GM18873 (cell line): ENCODE measurements around the gene PRODH2.
"Not testable (repeated sequence)": the region's sequence is repeated elsewhere in the genome, so short reads cannot be mapped to it uniquely, and the experiment has no call there.

Experiments
- ATAC-seq: cut with Tn5 transposase; IDR thresholded peaks from one replicate; pipeline ENCODE4 v1.9.1; 2021; ENCODE audit warnings: mild to moderate bottlenecking, moderate library complexity, moderate number of reproducible peaks; ENCODE audit not compliant: unreplicated experiment, low FRiP score

The PRODH2 gene

GRCh38 chr19:35797663-35798062, 15.0 kb downstream of the PRODH2 start:
- no peak for ATAC-seq

DNA sequence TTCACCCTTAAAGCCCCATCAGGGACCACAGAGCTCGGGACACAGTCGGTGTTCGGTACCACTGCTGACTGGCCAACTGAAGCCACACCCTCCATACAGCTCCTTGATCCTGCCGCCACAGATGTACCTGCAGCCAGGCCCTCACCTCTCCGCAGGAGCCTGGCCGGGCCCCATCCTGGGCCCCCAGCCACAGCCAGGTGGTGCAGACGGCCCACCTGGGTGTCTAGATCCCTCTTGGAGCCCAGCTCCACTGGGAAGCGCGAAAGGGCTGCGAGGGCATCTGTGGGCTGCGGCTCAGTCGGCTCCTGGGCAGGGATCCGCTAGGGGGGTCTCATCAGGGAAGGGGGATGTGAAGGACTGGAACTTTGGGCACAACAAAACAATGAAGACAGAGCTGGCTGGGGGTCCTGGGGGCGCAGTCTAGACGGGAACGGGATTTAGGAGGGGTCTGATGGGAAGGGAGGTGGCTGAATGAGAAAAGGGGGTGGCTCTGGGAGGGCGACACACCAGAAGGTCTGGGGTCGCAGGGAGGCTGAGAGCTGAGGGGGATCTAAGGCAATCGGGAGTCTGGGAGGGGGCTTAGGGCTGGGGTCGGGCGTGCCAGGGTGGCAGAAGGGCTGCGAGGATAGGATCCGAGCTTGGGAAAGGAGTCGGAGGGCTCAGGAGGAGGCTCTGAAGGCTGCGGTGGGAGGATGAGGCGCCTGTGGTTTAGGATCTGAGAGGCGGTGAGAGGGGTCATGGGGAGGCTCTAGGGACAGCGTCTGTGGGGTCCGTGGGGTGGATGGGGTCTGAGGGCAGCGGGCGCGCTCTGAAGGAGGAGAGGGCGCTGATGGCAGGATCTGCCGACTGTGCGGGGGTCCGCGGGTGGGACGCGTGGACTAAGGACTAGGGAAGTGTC, 15.8 kb downstream of the PRODH2 start:
- no peak for ATAC-seq

- ATAC-seq: not testable (repeated sequence)
Observed at GRCh38 chr19:35795564-35795963, 17.1 kb downstream of the PRODH2 start.

GRCh38 chr19:35793381-35794165, 19.1 kb downstream of the PRODH2 start:
- ATAC-seq: no peak

- ATAC-seq: no peak
Observed at GRCh38 chr19:35792888-35793287, 19.8 kb downstream of the PRODH2 start.

- no peak for ATAC-seq
Observed at GRCh38 chr19:35792312-35792711, 20.3 kb downstream of the PRODH2 start.

DNA sequence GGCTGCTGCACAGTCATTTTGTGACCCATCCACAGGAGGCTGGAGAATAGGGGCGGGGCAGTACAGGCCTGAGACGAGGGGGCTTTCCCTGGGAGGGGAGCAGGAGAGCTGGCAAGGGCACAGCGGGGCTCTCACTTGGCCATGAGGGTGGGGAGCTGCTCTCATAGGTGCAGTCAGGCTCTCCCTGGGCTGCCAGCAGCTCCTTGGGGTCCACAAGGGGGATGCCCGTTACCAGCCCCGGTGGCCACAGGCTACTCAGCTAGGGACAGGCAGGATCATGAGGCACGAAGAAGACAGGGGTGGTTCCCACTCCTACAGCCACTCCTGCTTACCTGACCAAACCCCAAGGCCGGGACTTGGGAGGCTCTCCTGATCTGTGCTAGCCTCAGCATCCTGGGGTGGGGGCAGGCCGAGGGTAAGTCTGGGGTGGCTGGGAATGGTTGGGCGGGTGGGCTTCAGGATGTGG, 20.8 kb downstream of the PRODH2 start:
- ATAC-seq: no peak

DNA sequence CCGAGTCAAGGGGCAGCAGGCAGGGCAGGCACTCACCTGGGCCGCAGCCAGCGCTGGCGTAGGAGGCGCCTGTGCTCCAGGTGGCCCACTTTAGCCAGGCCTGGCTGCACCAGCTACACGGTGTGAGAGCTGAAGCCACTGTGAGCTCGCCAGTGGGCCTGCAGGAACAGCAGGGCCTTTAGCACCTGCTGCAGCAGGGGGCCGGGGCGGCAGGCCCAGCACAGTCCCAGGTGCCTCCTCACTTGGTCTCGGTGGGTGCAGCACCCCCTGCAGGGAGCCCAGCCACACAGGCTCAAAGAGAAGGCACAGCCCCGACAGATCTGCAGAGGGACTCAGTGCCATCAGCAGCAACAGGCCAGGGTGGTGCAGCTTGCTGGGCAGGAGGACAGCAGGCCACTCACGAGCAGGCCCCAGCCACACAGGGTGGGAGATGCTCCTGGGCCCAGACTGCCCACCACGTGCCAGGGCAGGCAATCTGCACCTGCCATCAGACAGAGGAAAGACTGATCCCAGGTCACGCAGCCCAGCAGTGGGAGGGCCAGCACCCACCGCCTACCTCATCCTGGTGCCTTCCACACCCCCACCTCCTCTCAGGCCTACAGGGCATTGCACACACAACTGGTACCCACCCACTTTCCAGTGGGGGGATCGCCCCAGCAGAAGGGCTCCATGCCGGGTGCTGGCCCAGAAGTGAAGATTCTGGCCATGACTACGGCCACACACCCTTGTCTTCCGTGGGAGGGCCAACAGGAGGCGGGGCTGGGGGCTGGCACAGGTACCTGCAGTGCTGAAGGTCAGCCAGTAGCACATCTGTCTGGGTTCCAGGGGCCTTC, 21.4 kb downstream of the PRODH2 start:
- no peak for ATAC-seq

DNA sequence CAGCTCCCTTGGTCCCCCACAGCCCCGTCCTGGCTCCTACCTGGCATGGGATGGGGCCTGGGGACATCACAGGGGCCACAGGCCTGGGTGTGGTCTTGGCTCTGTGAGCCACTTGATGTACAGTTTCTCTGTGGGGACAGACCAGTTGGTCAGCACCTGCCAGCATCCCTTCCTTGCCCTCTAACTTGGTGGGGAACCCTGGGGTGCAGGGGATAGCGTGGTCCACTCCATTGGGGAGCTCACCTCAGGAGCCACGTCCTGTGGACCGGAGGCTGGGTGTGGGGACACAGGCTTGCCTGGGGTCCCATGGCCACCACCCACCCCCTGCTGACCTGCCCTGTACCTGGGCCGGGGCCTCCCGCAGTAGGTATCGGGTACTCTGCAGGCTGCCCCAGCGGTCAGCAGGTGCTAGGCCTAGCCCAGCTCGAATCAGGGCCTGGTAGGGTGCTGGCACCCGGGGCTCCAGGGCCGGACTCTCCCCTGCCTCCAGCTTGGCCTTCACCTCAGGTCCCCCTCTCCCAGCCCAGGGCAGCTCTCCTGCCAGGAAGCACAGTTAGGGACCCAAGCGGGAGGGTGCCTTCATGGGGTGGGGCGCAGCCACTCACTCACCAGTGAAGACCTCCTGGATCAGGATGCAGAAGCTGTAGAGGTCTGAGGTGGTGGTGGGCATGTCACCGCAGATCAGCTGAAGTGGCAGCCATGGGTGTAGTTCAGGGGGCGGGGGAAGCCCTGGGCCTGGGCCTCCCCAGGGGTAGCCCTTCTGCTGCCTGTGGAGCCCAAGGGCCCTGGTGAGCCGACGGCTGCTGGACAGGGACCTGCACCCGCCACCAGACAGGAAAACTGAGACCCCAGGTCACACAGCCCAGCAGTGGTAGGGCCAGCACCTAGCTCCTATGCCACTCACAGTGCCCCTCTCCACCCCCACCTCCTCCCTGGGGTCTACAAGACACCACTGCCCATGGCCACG, 22.4 kb downstream of the PRODH2 start:
- no peak for ATAC-seq

GRCh38 chr19:35789195-35789977, 23.3 kb downstream of the PRODH2 start:
- no peak for ATAC-seq

DNA sequence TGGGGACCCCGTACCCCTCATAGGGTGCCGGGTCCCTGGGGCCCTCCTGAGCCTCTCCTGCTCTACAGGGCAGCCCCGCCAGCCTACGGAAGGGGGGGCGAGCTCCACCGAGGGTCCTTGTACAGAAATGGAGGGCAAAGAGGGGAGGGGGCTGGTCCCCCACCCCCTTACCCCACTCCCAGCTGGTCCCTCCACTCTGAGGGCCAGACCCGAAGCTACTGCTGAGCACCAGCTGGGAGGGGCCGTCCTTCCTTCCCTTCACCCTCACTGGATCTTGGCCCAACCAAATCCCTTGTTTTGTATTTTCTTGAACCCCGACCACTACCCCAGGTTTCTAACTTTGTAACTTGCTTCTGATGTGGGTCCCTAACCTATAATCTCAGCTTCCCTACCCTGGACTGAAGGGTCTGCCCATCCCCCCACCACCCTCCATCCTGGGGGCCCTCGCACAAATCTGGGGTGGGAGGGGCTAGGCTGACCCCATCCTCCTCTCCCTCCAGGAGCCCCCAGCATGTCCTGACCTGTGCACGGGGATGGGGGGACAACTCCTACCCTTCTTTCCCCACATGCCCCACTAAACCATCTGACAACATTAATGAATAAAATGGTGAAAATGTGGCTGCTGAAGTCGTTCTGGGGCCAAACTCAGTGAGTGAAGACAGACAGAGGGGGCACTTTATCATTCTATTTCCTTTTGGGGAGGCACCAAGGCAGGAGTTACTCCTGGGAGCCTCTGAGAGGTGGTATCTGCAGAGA, 24.3 kb downstream of the PRODH2 start:
- ATAC-seq: no peak

DNA sequence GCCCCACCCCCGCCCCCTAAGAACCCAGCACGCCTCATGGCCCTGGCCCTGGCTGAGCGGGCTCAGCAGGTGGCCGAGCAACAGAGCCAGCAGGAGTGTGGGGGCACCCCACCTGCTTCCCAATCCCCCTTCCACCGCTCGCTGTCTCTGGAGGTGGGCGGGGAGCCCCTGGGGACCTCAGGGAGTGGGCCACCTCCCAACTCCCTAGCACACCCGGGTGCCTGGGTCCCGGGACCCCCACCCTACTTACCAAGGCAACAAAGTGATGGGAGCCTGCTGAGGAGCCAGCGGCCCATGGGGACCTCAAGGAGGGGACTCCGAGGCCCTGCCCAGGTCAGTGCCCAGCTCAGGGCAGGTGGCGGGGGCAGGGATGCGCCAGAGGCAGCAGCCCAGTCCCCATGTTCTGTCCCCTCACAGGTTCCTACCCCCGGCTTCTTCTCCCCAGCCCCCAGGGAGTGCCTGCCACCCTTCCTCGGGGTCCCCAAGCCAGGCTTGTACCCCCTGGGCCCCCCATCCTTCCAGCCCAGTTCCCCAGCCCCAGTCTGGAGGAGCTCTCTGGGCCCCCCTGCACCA, 25.3 kb downstream of the PRODH2 start:
- ATAC-seq: no peak

DNA sequence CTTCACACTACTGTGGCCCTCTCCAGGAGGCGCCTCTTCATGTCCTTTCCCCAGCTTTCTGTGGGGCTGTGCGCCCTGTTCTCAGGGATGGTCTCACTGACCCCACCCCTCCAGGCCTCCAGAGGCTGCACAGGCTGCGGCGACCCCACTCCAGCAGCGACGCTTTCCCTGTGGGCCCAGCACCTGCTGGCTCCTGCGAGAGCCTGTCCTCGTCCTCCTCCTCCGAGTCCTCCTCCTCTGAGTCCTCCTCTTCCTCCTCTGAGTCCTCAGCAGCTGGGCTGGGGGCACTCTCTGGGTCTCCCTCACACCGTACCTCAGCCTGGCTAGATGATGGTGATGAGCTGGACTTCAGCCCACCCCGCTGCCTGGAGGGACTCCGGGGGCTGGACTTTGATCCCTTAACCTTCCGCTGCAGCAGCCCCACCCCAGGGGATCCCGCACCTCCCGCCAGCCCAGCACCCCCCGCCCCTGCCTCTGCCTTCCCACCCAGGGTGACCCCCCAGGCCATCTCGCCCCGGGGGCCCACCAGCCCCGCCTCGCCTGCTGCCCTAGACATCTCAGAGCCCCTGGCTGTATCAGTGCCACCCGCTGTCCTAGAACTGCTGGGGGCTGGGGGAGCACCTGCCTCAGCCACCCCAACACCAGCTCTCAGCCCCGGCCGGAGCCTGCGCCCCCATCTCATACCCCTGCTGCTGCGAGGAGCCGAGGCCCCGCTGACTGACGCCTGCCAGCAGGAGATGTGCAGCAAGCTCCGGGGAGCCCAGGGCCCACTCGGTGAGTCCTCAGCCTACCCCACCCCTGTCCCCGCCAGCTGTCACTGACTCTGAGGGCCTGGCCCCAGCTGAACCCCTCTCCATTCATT, 26.1 kb downstream of the PRODH2 start:
- ATAC-seq: no peak

- ATAC-seq: no peak
Observed at GRCh38 chr19:35785339-35785627, 27.4 kb downstream of the PRODH2 start.

DNA sequence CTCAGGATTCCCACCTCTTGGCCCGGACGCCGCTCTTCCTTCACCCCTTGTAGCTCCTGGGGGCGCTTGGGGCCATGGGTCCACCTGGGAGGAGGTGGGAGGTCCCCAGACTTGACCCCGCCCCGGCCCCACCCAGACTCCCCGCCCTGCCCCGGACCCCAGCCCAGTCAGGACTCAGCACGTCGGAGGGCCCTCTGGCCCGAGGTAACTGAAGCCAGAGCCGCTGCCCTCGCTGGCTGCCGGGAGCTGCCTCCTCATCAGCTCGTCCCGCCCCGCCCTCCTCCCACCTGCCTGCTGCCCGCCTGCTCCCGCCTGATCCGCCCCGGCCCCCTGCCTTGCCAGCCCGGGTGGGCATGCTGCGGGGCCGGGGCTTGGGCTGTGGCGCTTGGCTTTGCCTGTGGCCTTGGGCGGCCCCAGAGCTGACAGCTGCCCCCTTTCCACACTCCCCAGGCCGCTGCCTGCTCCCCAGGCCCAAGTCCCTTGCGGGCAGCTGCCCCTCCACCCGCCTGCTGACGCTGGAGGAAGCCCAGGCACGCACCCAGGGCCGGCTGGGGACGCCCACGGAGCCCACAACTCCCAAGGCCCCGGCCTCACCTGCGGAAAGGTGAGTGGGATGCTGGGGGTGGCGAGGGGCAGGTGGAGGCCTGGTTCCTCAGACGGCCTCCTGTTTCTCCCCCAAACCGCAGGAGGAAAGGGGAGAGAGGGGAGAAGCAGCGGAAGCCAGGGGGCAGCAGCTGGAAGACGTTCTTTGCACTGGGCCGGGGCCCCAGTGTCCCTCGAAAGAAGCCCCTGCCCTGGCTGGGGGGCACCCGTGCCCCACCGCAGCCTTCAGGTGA, 27.9 kb downstream of the PRODH2 start:
- no peak for ATAC-seq
